IPS-15b (cell line): ENCODE data around the gene SPNS2.
A peak's percentile ranks its signal among the peaks of the same experiment; 100 is the strongest.

ENCODE experiments used
- H3K27me3 ChIP-seq: one replicate; pipeline ENCODE4 v1.6.1; 2013; ENCODE audit warnings: low read length; ENCODE audit not compliant: control insufficient read depth, insufficient read depth
- H3K36me3 ChIP-seq: one replicate; pipeline ENCODE4 v1.6.1; 2013; ENCODE audit warnings: low read length; ENCODE audit not compliant: control insufficient read depth, insufficient read depth
- H3K4me1 ChIP-seq: one replicate; pipeline ENCODE4 v1.6.1; 2013; ENCODE audit warnings: mild to moderate bottlenecking, low read length; ENCODE audit not compliant: control insufficient read depth, insufficient read depth
- H3K4me3 ChIP-seq: one replicate; pipeline ENCODE4 v1.5.1; 2013; ENCODE audit warnings: low read depth, low read length
- H3K9ac ChIP-seq: one replicate; pipeline ENCODE4 v1.6.1; 2013; ENCODE audit warnings: low read depth, mild to moderate bottlenecking, low read length
- H3K9me3 ChIP-seq: one replicate; pipeline ENCODE4 v1.6.1; 2013; ENCODE audit warnings: mild to moderate bottlenecking, low read length; ENCODE audit not compliant: control insufficient read depth, insufficient read depth

The SPNS2 gene

GRCh38 chr17:4553669-4554068 is 55.0 kb downstream of the SPNS2 start:
- H3K36me3 ChIP-seq: peaks cover 43% of the 10 kb centered on the region
- peaks cover 6% of the 10 kb centered on the region for H3K4me1 ChIP-seq
- no peaks in the 10 kb centered on the region for H3K9me3 ChIP-seq
- peak overlapping the region; percentile 47 for H3K9ac ChIP-seq
- no peaks in the 10 kb centered on the region for H3K27me3 ChIP-seq
- peak overlapping the region; percentile 94 for H3K4me3 ChIP-seq

GRCh38 chr17:4554441-4554996 is 55.8 kb downstream of the SPNS2 start:
- Histone ChIP-seq H3K9me3 (no peaks in the 10 kb centered on the region), H3K9ac (peak overlapping the region; percentile 85), H3K4me1 (peaks cover 6% of the 10 kb centered on the region), H3K27me3 (no peaks in the 10 kb centered on the region), H3K4me3 (peak overlapping the region; percentile 94), H3K36me3 (peaks cover 36% of the 10 kb centered on the region)

- H3K9me3 ChIP-seq: no peaks in the 10 kb centered on the region
- peak within 1 kb of the TSS; percentile 94 for H3K4me3 ChIP-seq
Measured at GRCh38 chr17:4554997-4555799, 56.5 kb downstream of the SPNS2 start, which contains the start of gene MYBBP1A. Gene MYBBP1A, minus strand, starts transcription at chr17:4555384. Its CDS starts 60 bp downstream, at chr17:4555324.

GRCh38 chr17:4555873-4556759 is 57.4 kb downstream of the SPNS2 start:
- H3K4me3 ChIP-seq: peak overlapping the region; percentile 94

More at GRCh38 chr17:4554997-4555799, 56.5 kb downstream of the SPNS2 start, which contains the start of gene MYBBP1A:
- Histone ChIP-seq H3K4me1 (peaks cover 6% of the 10 kb centered on the region), H3K36me3 (peaks cover 29% of the 10 kb centered on the region), H3K9ac (peak within 1 kb of the TSS; percentile 85), H3K27me3 (no peaks in the 10 kb centered on the region)

GRCh38 chr17:4556996-4557395 is 58.3 kb downstream of the SPNS2 start:
- peaks cover 6% of the 10 kb centered on the region for H3K4me1 ChIP-seq
- peaks cover 12% of the 10 kb centered on the region for H3K36me3 ChIP-seq
- H3K9me3 ChIP-seq: no peaks in the 10 kb centered on the region
- no peak overlapping the region for H3K9ac ChIP-seq
- no peak overlapping the region for H3K4me3 ChIP-seq
- H3K27me3 ChIP-seq: no peaks in the 10 kb centered on the region

More at GRCh38 chr17:4555873-4556759, 57.4 kb downstream of the SPNS2 start:
- peaks cover 6% of the 10 kb centered on the region for H3K4me1 ChIP-seq
- no peaks in the 10 kb centered on the region for H3K9me3 ChIP-seq
- H3K36me3 ChIP-seq: peaks cover 20% of the 10 kb centered on the region
- H3K9ac ChIP-seq: peak overlapping the region; percentile 85
- no peaks in the 10 kb centered on the region for H3K27me3 ChIP-seq

- peaks cover 5% of the 10 kb centered on the region for H3K36me3 ChIP-seq
- H3K4me1 ChIP-seq: peaks cover 6% of the 10 kb centered on the region
- no peaks in the 10 kb centered on the region for H3K9me3 ChIP-seq
- no peaks in the 10 kb centered on the region for H3K27me3 ChIP-seq
- no peak overlapping the region for H3K4me3 ChIP-seq
- no peak overlapping the region for H3K9ac ChIP-seq
Measured at GRCh38 chr17:4557626-4558346, 59.1 kb downstream of the SPNS2 start.

- H3K4me3 ChIP-seq: no peak overlapping the region
- no peaks in the 10 kb centered on the region for H3K27me3 ChIP-seq
- H3K36me3 ChIP-seq: no peaks in the 10 kb centered on the region
Measured at GRCh38 chr17:4558347-4558971, 59.8 kb downstream of the SPNS2 start.

GRCh38 chr17:4559139-4559791 is 60.6 kb downstream of the SPNS2 start:
- Histone ChIP-seq H3K4me1 (peaks cover 6% of the 10 kb centered on the region), H3K9ac (no peak overlapping the region), H3K4me3 (no peak overlapping the region), H3K36me3 (no peaks in the 10 kb centered on the region), H3K9me3 (no peaks in the 10 kb centered on the region), H3K27me3 (no peaks in the 10 kb centered on the region)

More at GRCh38 chr17:4558347-4558971, 59.8 kb downstream of the SPNS2 start:
- Histone ChIP-seq H3K9ac (no peak overlapping the region), H3K9me3 (no peaks in the 10 kb centered on the region), H3K4me1 (peaks cover 6% of the 10 kb centered on the region)

- Histone ChIP-seq H3K27me3 (no peaks in the 10 kb centered on the region), H3K4me3 (no peak overlapping the region), H3K9me3 (no peaks in the 10 kb centered on the region), H3K4me1 (peaks cover 6% of the 10 kb centered on the region), H3K9ac (no peak overlapping the region), H3K36me3 (no peaks in the 10 kb centered on the region)
Measured at GRCh38 chr17:4559966-4560365, 61.3 kb downstream of the SPNS2 start.

- H3K4me3 ChIP-seq: no peak within 1 kb of the TSS
- H3K36me3 ChIP-seq: no peaks in the 10 kb centered on the region
- no peaks in the 10 kb centered on the region for H3K9me3 ChIP-seq
- H3K4me1 ChIP-seq: peaks cover 6% of the 10 kb centered on the region
- H3K27me3 ChIP-seq: no peaks in the 10 kb centered on the region
- H3K9ac ChIP-seq: no peak within 1 kb of the TSS
Measured at GRCh38 chr17:4560421-4560820, 61.7 kb downstream of the SPNS2 start, which contains the start of gene GGT6. Gene GGT6, minus strand, starts transcription at chr17:4560577. Its CDS starts 56 bp downstream, at chr17:4560521.
